ENCODE measurements around the gene MLANA. TPM values are rescaled to one million over a fixed set of nuclear protein-coding genes. Genes with fewer than 3 reads are reported as not detected.

Gene MLANA
- polyA plus RNA-seq, 1 experiment = not detected

DNA sequence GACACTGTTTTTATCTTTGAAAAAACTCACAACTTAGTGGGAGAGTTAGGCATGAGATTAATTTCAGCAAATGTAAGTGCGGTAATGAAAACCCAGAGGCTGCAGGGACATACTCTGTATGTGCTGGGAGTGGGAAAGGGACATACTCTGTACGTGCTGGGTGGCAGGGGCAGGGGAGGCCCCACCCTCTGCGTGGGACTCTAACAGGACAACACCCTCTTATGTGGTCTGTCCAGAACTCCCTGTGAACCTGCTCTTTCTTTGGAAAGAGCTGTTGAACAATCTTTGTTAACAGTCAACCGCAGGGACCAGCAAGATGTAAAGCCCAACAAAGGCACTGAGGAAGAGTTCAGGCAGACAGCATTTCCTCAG lies 2.4 kb downstream of the MLANA start:
- ChIA-PET CTCF (interaction anchor here (1.8 to 5.2 kb wide), 2 partner anchors 7 to 94 kb away, joined by 4 to 43 read pairs; no protein-coding TSS in a partner anchor), POLR2A (no interaction called here)
- no peak for DNase-seq (ENCODE audit: low read depth)
- Histone ChIP-seq H3K36me3 (ENCODE audit: control insufficient read depth, insufficient read depth, low read length) (no peaks in the 10 kb centered on the region), H3K4me3 (ENCODE audit: low read depth, low read length) (no peak overlapping the region), H3K27me3 (ENCODE audit: control insufficient read depth, insufficient read depth, low read length) (no peaks in the 10 kb centered on the region)
- TF ChIP-seq, protein P1, sequence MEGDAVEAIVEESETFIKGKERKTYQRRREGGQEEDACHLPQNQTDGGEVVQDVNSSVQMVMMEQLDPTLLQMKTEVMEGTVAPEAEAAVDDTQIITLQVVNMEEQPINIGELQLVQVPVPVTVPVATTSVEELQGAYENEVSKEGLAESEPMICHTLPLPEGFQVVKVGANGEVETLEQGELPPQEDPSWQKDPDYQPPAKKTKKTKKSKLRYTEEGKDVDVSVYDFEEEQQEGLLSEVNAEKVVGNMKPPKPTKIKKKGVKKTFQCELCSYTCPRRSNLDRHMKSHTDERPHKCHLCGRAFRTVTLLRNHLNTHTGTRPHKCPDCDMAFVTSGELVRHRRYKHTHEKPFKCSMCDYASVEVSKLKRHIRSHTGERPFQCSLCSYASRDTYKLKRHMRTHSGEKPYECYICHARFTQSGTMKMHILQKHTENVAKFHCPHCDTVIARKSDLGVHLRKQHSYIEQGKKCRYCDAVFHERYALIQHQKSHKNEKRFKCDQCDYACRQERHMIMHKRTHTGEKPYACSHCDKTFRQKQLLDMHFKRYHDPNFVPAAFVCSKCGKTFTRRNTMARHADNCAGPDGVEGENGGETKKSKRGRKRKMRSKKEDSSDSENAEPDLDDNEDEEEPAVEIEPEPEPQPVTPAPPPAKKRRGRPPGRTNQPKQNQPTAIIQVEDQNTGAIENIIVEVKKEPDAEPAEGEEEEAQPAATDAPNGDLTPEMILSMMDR (IDR thresholded peaks at IDR 0.05; ENCODE audit: insufficient read depth, low read depth, low read length) = no peak

DNA sequence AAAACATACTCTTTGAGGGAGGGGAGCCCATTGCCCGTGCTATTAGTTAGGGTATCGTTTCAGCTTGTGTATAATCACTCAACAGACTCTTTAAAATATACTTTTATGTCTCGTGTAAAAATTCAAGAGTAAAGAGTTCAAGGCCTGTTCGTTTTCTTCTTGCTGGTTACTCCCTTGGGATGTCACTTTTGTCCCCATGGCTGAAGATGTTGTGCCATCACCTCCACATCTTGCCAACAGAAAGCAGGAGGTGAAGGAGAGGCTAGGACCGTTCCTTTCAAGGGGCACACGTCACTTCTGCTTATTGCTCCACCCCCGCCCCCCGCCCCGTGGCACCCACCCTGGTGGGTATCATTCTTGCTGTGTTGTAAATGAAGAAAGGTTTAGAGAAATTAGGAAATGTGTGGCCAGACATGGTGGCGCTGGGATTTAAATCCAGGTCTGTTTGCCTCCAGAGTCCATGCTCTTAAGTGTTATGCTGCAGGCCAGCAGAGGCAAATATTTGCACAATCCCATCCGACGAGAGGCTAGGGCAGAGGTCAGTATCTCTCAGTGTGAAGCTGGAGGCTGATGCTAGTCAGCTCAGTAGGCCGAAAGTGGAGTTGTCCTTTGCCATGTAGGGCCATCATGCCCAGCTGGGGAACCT lies 3.0 kb downstream of the MLANA start:
- DNase-seq (ENCODE audit: low read depth) = no peak
- CTCF ChIA-PET = interaction anchor here (1.5 to 5.2 kb wide), 3 partner anchors 8 to 130 kb away, joined by 3 to 43 read pairs (median 4); no protein-coding TSS in a partner anchor
- TF ChIP-seq, protein P1 (IDR thresholded peaks at IDR 0.05; ENCODE audit: insufficient read depth, low read depth, low read length) = no peak
- Histone ChIP-seq H3K4me3 (ENCODE audit: low read depth, low read length) (no peak overlapping the region), H3K27me3 (ENCODE audit: control insufficient read depth, insufficient read depth, low read length) (no peaks in the 10 kb centered on the region), H3K36me3 (ENCODE audit: control insufficient read depth, insufficient read depth, low read length) (no peaks in the 10 kb centered on the region)
- POLR2A ChIA-PET = no interaction called here

DNA sequence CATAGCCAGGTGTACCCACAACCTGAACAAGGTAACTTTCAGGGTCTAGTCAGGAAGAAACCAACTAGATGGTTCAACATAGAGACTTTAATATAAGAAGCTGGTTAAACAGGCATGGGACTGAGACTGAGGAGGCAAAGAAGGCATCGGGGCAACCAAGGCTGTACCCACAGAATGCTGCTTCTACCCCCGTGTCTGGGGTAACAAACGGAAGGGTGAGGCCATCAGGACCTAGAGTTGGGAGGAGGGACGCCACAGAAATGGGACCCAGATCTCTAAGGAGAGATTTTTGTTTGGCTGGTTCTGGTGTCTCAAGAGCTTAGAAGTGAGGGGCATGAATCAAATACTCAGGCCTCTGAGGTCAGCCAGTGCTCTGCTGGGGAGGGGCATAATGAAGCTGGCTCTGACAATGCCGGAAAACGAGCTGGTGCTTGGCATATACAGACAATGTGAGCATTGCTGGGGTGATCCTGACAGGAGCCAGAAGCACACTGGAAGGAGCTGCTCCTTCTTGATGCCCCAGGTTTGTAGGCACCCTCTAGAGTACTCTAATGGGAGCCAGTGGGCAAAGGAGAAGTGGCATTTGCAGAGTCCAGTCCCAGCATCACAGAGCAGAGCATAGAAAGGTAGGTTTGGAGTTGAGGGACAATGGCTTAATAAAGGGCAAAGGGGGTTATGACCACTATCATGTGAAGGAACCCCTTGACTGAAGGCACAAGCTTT lies 3.7 kb downstream of the MLANA start:
- Histone ChIP-seq H3K4me3 (ENCODE audit: low read depth, low read length) (no peak overlapping the region), H3K36me3 (ENCODE audit: control insufficient read depth, insufficient read depth, low read length) (no peaks in the 10 kb centered on the region), H3K27me3 (ENCODE audit: control insufficient read depth, insufficient read depth, low read length) (no peaks in the 10 kb centered on the region)
- ChIA-PET CTCF (interaction anchor here (1.0 to 5.2 kb wide), 5 partner anchors 8 to 160 kb away, joined by 3 to 43 read pairs (median 4); no protein-coding TSS in a partner anchor), POLR2A (no interaction called here)
- DNase-seq (ENCODE audit: low read depth) = no peak
- TF ChIP-seq, protein P1 (IDR thresholded peaks at IDR 0.05; ENCODE audit: insufficient read depth, low read depth, low read length) = no peak

DNA sequence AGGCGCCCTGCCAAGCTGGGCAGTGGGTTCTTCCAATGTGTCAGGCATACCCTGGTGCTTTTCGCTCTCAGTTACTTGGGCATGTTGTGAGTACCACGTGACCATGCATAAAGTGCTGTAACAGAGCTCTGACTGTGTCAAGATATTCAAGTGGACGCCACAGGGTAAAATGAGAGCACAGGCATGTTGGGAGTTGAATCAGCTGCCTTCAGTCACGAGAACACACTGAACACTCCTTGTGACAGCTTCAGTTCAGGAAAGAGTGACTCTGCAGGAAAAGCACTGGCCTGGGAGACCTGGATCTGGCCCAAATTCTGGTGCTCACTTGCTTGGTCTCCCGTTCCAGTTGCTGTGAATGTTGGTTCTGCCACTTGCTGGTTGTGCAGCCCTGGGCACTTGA lies 5.1 kb downstream of the MLANA start:
- H3K4me3 ChIP-seq (ENCODE audit: low read depth, low read length) = no peak overlapping the region
- H3K36me3 ChIP-seq (ENCODE audit: control insufficient read depth, insufficient read depth, low read length) = no peaks in the 10 kb centered on the region
- CTCF ChIA-PET = interaction anchor here (1.1 to 5.2 kb wide), 2 partner anchors 10 to 12 kb away, joined by 3 to 43 read pairs; no protein-coding TSS in a partner anchor
- TF ChIP-seq, protein P1 (IDR thresholded peaks at IDR 0.05; ENCODE audit: insufficient read depth, low read depth, low read length) = no peak
- DNase-seq (ENCODE audit: low read depth) = no peak
- POLR2A ChIA-PET = no interaction called here
- no peaks in the 10 kb centered on the region for H3K27me3 ChIP-seq (ENCODE audit: control insufficient read depth, insufficient read depth, low read length)

DNA sequence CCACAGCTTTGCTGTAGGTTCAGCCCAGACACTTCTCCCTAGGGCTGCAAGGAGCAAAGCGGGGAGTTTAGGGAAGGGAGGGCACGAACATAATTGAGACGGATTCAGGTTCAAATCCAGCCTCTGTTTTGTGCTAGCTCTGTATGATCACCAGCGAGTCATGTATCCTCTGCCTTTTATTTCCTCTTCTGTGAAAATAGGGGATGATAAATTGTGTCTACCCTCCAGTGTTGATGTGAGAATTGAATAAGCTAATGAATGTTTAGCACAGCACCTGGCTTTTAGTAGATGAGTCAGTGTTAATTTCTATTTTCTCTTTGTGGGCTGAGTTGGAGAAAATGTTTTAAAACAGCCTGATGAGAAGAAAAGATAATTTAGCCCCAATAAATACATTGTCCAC lies 6.2 kb downstream of the MLANA start:
- no peak overlapping the region for H3K4me3 ChIP-seq (ENCODE audit: low read depth, low read length)
- POLR2A ChIA-PET = no interaction called here

More for the DNA sequence above, 6.2 kb downstream of the MLANA start:
- H3K36me3 ChIP-seq (ENCODE audit: control insufficient read depth, insufficient read depth, low read length) = no peaks in the 10 kb centered on the region
- H3K27me3 ChIP-seq (ENCODE audit: control insufficient read depth, insufficient read depth, low read length) = no peaks in the 10 kb centered on the region
- TF ChIP-seq, protein P1 (IDR thresholded peaks at IDR 0.05; ENCODE audit: insufficient read depth, low read depth, low read length) = no peak
- CTCF ChIA-PET = interaction anchor here (5.2 kb wide), 1 partner anchor 11 kb away, joined by 43 read pairs; no protein-coding TSS in a partner anchor
- no peak for DNase-seq (ENCODE audit: low read depth)

Data from BJ (cell line).